ENCODE measurements around the gene SGPP2.

SGPP2 gene

GRCh38 chr2:222561817-222562645 is 137.7 kb downstream of the SGPP2 start:
- H3K4me1 ChIP-seq (ENCODE audit: control insufficient read depth in 1 of 2, insufficient read depth in 1 of 2, low read depth in 1 of 2, low read length in 1 of 2): peaks cover 0 to 8% of the 10 kb centered on the region in 2 experiments
- H3K4me3 ChIP-seq (ENCODE audit: low read depth in 1 of 2, low read length in 1 of 2): no peak overlapping the region
- H3K36me3 ChIP-seq: no peaks in the 10 kb centered on the region
- H3K27me3 ChIP-seq: peaks cover 17% of the 10 kb centered on the region
- H3K27ac ChIP-seq: no peak overlapping the region
- no peak for TF ChIP-seq CTCF (IDR thresholded peaks at IDR 0.05)
- no peaks in the 10 kb centered on the region for H3K9me3 ChIP-seq

- H3K4me3 ChIP-seq (ENCODE audit: low read depth in 1 of 2, low read length in 1 of 2): no peak overlapping the region
- peaks cover 0 to 5% of the 10 kb centered on the region in 2 experiments for H3K4me1 ChIP-seq (ENCODE audit: control insufficient read depth in 1 of 2, insufficient read depth in 1 of 2, low read depth in 1 of 2, low read length in 1 of 2)
- H3K27me3 ChIP-seq: peaks cover 6% of the 10 kb centered on the region
- TF ChIP-seq CTCF (IDR thresholded peaks at IDR 0.05): no peak
- H3K27ac ChIP-seq: no peak overlapping the region
- no peaks in the 10 kb centered on the region for H3K9me3 ChIP-seq
- no peaks in the 10 kb centered on the region for H3K36me3 ChIP-seq
Observed at GRCh38 chr2:222563106-222563718, 138.9 kb downstream of the SGPP2 start.

GRCh38 chr2:222563936-222564335 is 139.6 kb downstream of the SGPP2 start:
- no peak overlapping the region for H3K4me3 ChIP-seq (ENCODE audit: low read depth in 1 of 2, low read length in 1 of 2)
- H3K4me1 ChIP-seq (ENCODE audit: control insufficient read depth in 1 of 2, insufficient read depth in 1 of 2, low read depth in 1 of 2, low read length in 1 of 2): no peaks in the 10 kb centered on the region
- H3K27me3 ChIP-seq: no peaks in the 10 kb centered on the region
- H3K36me3 ChIP-seq: no peaks in the 10 kb centered on the region
- H3K27ac ChIP-seq: no peak overlapping the region
- no peaks in the 10 kb centered on the region for H3K9me3 ChIP-seq
- TF ChIP-seq CTCF (IDR thresholded peaks at IDR 0.05): no peak

GRCh38 chr2:222566229-222566628 is 141.9 kb downstream of the SGPP2 start:
- Histone ChIP-seq H3K9me3 (no peaks in the 10 kb centered on the region), H3K27me3 (no peaks in the 10 kb centered on the region), H3K36me3 (peaks cover 5% of the 10 kb centered on the region), H3K27ac (no peak overlapping the region), H3K4me3 (ENCODE audit: low read depth in 1 of 2, low read length in 1 of 2) (no peak overlapping the region), H3K4me1 (ENCODE audit: control insufficient read depth in 1 of 2, insufficient read depth in 1 of 2, low read depth in 1 of 2, low read length in 1 of 2) (no peaks in the 10 kb centered on the region)
- no peak for TF ChIP-seq CTCF (IDR thresholded peaks at IDR 0.05)

GRCh38 chr2:222568865-222569264 is 144.5 kb downstream of the SGPP2 start:
- H3K27ac ChIP-seq: no peak overlapping the region
- H3K4me3 ChIP-seq (ENCODE audit: low read depth in 1 of 2, low read length in 1 of 2): no peak overlapping the region
- H3K9me3 ChIP-seq: no peaks in the 10 kb centered on the region
- H3K4me1 ChIP-seq (ENCODE audit: control insufficient read depth in 1 of 2, insufficient read depth in 1 of 2, low read depth in 1 of 2, low read length in 1 of 2): no peaks in the 10 kb centered on the region
- no peak for TF ChIP-seq CTCF (IDR thresholded peaks at IDR 0.05)
- peaks cover 10% of the 10 kb centered on the region for H3K36me3 ChIP-seq
- no peaks in the 10 kb centered on the region for H3K27me3 ChIP-seq

Data from neutrophil (primary cell).